ENCODE measurements around the gene SELENOP.

DNA sequence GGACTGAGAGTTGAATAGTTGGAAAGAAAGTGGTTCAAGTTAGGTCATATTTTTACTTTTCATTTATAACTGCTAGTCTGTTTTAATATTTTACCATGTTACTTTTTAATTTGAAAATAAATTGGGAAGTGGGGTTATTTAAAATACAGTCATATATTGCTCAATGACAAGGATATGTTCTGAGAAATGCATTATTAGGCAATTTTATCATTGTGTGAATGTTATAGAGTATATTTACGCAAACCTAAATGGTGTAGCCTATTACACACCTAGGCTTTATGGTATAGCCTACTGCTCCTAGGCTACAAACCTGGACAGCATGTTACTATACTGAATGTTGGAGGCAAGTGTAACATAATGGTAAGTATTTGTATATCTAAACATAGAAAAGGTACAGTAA, 49.9 kb downstream of the SELENOP start:
- TF ChIP-seq, protein P1, sequence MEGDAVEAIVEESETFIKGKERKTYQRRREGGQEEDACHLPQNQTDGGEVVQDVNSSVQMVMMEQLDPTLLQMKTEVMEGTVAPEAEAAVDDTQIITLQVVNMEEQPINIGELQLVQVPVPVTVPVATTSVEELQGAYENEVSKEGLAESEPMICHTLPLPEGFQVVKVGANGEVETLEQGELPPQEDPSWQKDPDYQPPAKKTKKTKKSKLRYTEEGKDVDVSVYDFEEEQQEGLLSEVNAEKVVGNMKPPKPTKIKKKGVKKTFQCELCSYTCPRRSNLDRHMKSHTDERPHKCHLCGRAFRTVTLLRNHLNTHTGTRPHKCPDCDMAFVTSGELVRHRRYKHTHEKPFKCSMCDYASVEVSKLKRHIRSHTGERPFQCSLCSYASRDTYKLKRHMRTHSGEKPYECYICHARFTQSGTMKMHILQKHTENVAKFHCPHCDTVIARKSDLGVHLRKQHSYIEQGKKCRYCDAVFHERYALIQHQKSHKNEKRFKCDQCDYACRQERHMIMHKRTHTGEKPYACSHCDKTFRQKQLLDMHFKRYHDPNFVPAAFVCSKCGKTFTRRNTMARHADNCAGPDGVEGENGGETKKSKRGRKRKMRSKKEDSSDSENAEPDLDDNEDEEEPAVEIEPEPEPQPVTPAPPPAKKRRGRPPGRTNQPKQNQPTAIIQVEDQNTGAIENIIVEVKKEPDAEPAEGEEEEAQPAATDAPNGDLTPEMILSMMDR (IDR thresholded peaks at IDR 0.05; ENCODE audit: insufficient read depth, low read length, poor library complexity, severe bottlenecking): no peak
- TF ChIP-seq EZH2phosphoT487 (conservative IDR thresholded peaks at IDR 0.05; ENCODE audit: low read length): no peak

Data from SU-DHL-6 (cell line).